ENCODE measurements around the gene TRIM47. TPM values are rescaled to one million over a fixed set of nuclear protein-coding genes. Genes with fewer than 3 reads are reported as not detected.

Gene TRIM47
- total RNA-seq, 4 donors from 2014 or later: 67.8 to 147 (median 81.9) TPM

DNA sequence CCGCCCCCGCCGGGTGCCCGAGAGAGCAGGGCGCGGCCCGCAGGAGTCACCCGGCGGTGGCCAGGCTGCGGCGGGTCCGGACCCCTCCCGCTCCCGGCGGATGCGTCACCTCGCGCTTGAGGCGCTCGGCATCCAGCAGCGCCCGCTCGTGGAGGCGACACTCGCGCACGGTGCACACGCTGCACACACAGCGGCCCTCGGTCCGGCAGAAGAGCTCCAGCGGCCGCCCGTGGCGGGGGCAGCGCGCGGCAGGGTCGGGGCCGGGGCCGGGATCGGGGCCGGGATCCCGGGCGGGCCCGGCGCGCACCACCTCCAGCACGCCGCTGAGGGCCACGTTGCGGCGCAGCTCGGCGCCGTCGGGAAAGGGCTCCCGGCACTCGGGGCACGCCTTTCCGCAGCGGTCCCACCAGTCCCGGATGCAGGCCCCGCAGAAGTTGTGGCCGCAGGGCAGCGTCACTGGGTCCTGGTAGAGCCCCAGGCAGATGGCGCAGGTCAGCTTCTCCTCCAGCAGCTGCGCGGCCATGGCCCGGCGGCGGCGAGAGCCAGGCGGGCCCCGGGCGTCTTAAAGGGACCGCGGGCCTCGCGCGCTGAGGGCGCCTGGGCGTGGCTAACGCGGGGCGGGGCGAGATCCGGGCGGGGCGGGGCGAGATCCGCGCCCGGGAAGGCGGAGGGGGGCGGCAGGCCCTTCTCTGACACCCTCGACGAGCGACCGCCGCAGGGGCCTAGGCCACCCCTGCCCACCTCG is 18.2 kb upstream of the TRIM47 start, which contains the start of gene TRIM65:
TSS of gene TRIM65 (minus strand) at position 537 of the 745 bp plus-strand sequence. CDS start at position 523, 14 bp downstream.
- TF ChIP-seq POLR2AphosphoS5 (IDR thresholded peaks at IDR 0.05) (peak; percentile 65 to 90), EP300 (IDR thresholded peaks at IDR 0.05) (no peak), POLR2A (IDR thresholded peaks at IDR 0.05; ENCODE audit: low read depth) (peak; percentile 66)
- TF ChIP-seq, protein P1, sequence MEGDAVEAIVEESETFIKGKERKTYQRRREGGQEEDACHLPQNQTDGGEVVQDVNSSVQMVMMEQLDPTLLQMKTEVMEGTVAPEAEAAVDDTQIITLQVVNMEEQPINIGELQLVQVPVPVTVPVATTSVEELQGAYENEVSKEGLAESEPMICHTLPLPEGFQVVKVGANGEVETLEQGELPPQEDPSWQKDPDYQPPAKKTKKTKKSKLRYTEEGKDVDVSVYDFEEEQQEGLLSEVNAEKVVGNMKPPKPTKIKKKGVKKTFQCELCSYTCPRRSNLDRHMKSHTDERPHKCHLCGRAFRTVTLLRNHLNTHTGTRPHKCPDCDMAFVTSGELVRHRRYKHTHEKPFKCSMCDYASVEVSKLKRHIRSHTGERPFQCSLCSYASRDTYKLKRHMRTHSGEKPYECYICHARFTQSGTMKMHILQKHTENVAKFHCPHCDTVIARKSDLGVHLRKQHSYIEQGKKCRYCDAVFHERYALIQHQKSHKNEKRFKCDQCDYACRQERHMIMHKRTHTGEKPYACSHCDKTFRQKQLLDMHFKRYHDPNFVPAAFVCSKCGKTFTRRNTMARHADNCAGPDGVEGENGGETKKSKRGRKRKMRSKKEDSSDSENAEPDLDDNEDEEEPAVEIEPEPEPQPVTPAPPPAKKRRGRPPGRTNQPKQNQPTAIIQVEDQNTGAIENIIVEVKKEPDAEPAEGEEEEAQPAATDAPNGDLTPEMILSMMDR (IDR thresholded peaks at IDR 0.05): peak; percentile 51 to 62 (median 54)
- H3K4me1 ChIP-seq: peaks cover 25 to 55% (median 52%) of the 10 kb centered on the region in 4 donors
- DNase-seq (ENCODE audit: extremely low spot score): no peak
- H3K27me3 ChIP-seq: no peaks in the 10 kb centered on the region
- no peaks in the 10 kb centered on the region for H3K9me3 ChIP-seq
- H3K36me3 ChIP-seq: peaks cover 31 to 54% (median 51%) of the 10 kb centered on the region in 4 donors
- peak within 1 kb of the TSS; percentile 89 to 98 (median 96) for H3K27ac ChIP-seq (replicated peaks in 1 of 4)
- peak within 1 kb of the TSS; percentile 73 to 99 (median 77) for H3K4me3 ChIP-seq
- intact Hi-C loops (cut with DNase I): loop anchor here (2.0 kb wide), 1 partner anchor 46 kb away; no protein-coding TSS in a partner anchor
- WGBS: 0% methylated on average over 18 of the region's 102 CpGs

DNA sequence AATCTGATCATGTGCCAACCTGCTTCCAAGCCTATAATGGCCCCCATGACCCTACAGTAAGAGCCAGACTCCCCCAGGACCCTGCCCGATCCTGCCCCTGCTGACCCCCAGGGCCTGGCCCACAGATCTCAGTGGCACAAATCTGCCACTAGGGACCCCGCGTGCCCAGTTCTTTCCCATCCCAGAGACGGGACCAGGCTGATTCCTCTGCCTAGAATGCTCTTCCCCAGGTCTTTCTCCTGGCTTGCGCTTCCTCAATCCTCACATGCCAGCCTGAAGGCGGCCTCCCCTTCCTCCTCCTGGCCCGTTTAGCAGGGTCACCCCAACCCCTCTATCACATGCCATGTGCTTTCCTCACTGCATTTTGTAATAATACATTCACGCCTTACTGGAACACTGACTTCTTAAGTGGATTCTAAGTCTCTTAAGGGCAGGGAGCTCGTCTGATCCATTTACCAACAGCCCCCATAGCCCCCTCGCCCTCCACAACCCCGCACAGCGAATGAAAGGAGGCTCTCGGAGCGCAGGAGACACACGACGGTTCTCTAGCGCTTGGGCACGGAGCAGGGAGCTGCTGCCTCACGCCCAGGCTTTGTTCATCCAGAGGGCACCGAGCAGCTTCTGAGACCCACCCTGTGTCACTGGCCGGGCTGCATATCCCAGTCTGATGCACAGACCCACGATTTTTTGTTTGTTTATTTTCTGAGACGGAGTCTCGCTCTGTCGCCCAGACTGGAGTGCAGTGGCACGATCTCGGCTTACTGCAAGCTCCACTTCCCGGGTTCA is 17.2 kb upstream of the TRIM47 start:
- TF ChIP-seq EP300 (IDR thresholded peaks at IDR 0.05) (no peak), POLR2A (IDR thresholded peaks at IDR 0.05; ENCODE audit: low read depth) (no peak), POLR2AphosphoS5 (IDR thresholded peaks at IDR 0.05) (no peak)
- TF ChIP-seq, protein P1 (IDR thresholded peaks at IDR 0.05): peak in 2 of 3 experiments; percentile 26 to 47
- 28% methylated on average over 28 of the region's 28 CpGs for WGBS
- intact Hi-C loops (cut with DNase I): loop anchor here (2.0 kb wide), 2 partner anchors 17 to 45 kb away; partner anchors contain the start of gene TRIM47
- Histone ChIP-seq H3K9me3 (no peaks in the 10 kb centered on the region), H3K36me3 (peaks cover 27 to 54% (median 51%) of the 10 kb centered on the region in 4 donors), H3K27ac (replicated peaks in 1 of 4) (peak overlapping the region; percentile 89 to 98 (median 96)), H3K27me3 (no peaks in the 10 kb centered on the region), H3K4me1 (peaks cover 25 to 57% (median 52%) of the 10 kb centered on the region in 4 donors), H3K4me3 (peak overlapping the region; percentile 73 to 99 (median 77))
- DNase-seq (ENCODE audit: extremely low spot score): no peak

DNA sequence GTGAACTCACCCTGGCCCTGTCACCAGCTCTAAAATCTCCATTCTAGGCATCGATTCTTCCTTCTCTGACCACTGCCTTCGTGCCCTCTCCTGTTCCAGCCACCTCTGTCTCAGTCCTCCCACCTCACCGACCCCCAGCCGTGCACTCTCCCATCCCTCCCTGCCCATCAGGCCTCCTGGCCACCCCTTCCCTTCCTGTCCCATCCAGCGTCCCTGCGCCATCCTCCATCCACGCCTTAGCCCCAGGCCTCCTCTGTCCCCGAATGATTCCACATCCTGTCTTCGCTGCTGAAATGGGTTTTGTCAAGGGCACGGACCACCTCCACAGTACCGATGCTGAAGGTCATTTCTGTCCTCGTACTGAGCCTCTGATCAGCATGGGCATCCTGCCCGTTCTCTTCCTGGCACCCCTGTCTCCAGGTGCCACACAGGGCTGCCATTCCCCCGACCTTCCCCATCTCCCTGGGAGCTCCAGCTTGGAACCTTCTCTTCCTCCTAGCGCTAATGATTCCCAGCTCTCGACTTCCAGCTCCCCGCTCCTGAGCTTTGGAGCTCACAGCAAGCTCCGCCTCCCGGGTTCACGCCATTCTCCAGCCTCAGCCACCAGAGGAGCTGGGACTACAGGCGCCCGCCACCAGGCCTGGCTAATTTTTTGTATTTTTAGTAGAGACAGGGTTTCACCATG is 15.8 kb upstream of the TRIM47 start:
- TF ChIP-seq POLR2AphosphoS5 (IDR thresholded peaks at IDR 0.05) (no peak), POLR2A (IDR thresholded peaks at IDR 0.05; ENCODE audit: low read depth) (no peak), EP300 (IDR thresholded peaks at IDR 0.05) (no peak)
- TF ChIP-seq, protein P1 (IDR thresholded peaks at IDR 0.05): no peak
- H3K4me1 ChIP-seq: peaks cover 25 to 57% (median 52%) of the 10 kb centered on the region in 4 donors
- DNase-seq (ENCODE audit: extremely low spot score): no peak
- H3K27ac ChIP-seq (replicated peaks in 1 of 4): peak overlapping the region; percentile 89 to 98 (median 96)
- WGBS: 84% methylated on average over 22 of the region's 22 CpGs
- H3K4me3 ChIP-seq: peak overlapping the region in 1 of 4 donors; percentile 74
- peaks cover 22 to 52% (median 49%) of the 10 kb centered on the region in 4 donors for H3K36me3 ChIP-seq
- H3K27me3 ChIP-seq: no peaks in the 10 kb centered on the region
- intact Hi-C loops (cut with DNase I): loop anchor here (2.0 kb wide), 1 partner anchor 15 kb away; the partner anchor contains the start of gene TRIM47
- H3K9me3 ChIP-seq: no peaks in the 10 kb centered on the region

DNA sequence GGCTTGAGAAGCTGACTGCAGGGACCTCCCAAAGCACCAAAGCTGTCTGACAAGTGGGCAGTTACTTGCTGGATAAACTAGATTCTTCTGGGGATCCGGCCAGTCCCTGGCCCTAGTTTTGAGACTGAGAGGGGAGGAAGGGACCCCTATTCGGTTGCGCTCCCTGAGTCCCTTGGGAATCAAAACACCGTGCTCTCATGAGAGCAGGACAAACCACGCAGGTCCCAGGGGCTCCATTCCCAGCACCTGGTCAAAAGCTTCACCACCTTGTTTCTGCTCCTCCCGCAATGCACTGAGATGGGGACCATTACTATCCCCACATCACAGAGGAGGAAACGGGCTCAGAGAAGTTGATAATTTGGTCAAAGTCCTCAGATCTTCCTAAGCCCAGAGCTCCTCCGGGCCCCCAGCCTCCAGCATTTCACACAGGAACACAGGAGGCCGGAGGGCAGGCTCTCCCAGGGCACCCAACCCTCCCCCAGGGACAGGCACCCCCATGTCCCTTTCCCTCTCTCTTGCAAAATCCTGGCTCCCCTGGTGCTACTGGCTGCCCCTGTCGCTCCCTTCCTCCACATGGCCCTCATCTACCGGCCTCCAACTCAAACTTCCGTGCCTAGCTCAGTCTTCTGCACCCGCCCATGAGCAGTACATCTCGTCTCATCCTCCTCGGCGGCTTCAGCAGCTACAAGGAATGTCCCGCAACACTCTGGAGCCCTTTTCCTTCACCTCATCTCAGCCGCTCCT is 15.1 kb upstream of the TRIM47 start:
- Histone ChIP-seq H3K4me1 (peaks cover 25 to 57% (median 52%) of the 10 kb centered on the region in 4 donors), H3K36me3 (peaks cover 15 to 49% (median 45%) of the 10 kb centered on the region in 4 donors), H3K4me3 (no peak overlapping the region), H3K27me3 (no peaks in the 10 kb centered on the region), H3K9me3 (no peaks in the 10 kb centered on the region), H3K27ac (replicated peaks in 1 of 4) (peak overlapping the region in 3 of 4 donors; percentile 27 to 97 (median 89))
- 94% methylated on average over 18 of the region's 18 CpGs for WGBS
- TF ChIP-seq POLR2AphosphoS5 (IDR thresholded peaks at IDR 0.05) (no peak), POLR2A (IDR thresholded peaks at IDR 0.05; ENCODE audit: low read depth) (no peak), EP300 (IDR thresholded peaks at IDR 0.05) (no peak)
- TF ChIP-seq, protein P1 (IDR thresholded peaks at IDR 0.05): no peak
- no peak for DNase-seq (ENCODE audit: extremely low spot score)
- intact Hi-C loops (cut with DNase I): loop anchor here (2.0 kb wide), 1 partner anchor 15 kb away; the partner anchor contains the start of gene TRIM47

Measured in esophagus muscularis mucosa (tissue), 4 donors.